HuH-7.5 (cell line): ENCODE measurements around the gene ABI3BP.
"Not testable (repeated sequence)": the region's sequence is repeated elsewhere in the genome, so short reads cannot be mapped to it uniquely, and the experiment has no call there.

Experiments used
- DNase-seq: peaks from one replicate; pipeline ENCODE4 v3.0.0; 2011; ENCODE audit warnings: low spot score

ABI3BP gene, protein sequence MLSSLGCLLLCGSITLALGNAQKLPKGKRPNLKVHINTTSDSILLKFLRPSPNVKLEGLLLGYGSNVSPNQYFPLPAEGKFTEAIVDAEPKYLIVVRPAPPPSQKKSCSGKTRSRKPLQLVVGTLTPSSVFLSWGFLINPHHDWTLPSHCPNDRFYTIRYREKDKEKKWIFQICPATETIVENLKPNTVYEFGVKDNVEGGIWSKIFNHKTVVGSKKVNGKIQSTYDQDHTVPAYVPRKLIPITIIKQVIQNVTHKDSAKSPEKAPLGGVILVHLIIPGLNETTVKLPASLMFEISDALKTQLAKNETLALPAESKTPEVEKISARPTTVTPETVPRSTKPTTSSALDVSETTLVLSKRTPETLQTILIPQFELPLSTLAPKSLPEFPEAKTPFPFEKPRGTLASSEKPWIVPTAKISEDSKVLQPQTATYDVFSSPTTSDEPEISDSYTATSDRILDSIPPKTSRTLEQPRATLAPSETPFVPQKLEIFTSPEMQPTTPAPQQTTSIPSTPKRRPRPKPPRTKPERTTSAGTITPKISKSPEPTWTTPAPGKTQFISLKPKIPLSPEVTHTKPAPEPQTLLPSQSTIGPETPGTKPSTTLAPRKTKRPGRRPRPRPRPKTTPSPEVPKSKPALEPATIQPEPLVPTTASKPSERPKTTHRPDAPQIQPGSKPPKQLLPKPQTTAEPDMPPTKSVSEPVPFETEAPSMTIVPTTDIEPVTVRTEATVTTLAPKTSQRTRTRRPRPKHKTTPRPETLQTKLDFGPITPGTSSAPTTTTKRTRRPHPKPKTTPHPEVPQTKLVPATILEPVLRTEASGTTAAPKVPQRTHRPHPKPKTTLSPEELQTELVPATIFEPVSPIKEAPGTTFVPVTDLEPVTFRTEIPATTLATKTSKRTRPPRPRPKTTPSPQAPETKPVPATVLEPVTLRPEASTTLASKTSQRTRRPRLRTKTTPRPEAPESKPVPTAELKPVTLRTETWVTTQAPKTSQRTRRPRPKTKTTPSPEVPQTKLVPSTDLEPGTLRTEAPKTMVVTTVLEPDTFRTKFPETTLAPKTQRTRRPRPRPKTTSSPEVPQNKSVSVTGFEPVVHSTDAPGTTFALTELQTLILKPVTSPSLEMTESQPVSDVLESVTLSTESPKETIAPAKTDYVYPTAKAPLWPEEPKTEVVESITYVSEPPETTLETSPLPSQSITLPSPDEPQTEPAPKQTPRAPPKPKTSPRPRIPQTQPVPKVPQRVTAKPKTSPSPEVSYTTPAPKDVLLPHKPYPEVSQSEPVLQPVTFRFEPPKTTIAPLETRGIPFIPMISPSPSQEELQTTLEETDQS (N-terminal part only)

DNA sequence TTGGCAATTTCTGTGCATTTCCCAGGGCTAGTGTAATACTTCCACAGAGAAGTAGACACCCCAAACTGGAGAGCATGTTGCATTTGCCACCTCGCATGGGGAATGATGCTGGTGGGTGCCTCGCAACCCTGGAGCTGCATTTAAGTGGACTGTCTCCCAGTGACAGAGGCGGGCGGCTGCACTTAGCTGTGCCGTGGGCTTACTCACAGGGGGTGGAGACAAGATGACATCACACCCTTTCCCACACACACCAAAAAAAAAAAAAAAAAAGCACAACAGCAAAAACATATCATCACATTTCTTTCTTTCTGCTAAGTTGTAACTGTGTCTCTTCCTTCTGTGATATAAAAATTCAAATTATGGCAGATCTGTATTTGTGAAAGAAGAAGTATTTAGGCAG, at the start of gene ABI3BP:
Gene ABI3BP, minus strand, starts transcription at position 113 of the 400 bp plus-strand sequence. Its CDS starts 37 bp downstream, at position 76.
- no peak for DNase-seq

DNA sequence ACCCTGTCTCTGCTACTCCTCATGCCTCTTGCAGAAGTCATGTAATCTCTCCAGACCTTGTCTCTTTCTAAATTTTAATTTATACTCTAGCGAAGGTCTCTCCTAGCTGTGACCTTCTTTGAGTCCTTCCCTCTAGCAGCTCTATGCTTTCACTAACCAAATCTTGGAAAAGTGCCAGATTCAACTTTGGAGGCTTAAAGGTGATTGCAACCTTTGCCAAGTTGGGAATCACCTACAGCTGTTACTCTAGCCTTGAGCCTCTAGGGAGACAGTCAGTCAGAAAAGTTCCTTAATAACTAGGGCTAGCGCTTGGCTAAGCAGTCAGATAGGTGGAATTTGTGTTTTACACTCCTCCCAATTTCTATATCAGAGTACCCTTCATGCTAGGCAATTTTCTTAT, 46.1 kb upstream of the ABI3BP start:
- no peak for DNase-seq

DNA sequence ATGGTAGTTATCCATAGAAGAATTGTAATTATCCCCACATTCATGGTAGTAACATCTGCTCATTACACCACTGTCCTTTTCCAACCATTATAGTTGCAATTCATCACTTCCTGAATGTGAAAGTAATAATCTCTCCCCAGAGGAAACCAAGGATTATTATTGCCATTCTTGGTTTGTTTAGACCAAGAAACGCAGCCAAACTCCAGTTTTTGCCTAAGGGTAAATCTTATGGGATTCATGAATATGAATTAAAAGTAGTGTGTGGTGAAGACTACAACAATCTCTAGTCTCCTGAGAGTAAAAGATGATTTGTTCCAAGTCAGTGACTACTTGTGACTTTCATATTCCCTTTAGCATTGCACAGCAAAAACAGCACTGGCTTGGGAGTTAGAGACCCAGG, 45.7 kb upstream of the ABI3BP start:
- DNase-seq = no peak

DNA sequence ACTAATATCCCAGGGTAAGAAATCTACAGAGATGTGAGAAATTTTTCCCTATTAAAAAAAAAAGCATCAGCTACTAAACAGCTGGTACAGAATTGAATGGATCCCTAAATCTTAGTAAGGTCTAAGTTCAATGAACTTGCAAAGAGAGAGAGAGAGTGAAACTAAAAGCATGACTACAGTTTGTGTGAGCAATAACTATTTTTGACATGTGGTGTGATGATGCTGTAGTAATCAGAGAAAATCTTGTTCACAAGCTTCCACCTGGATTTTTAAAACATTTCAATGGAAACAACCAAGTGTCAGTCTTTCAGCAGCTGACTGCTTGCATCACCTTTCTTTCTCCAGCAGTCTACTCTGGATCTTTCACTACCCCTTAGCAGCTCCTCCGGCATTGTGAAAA, 45.2 kb upstream of the ABI3BP start:
- DNase-seq = no peak

DNA sequence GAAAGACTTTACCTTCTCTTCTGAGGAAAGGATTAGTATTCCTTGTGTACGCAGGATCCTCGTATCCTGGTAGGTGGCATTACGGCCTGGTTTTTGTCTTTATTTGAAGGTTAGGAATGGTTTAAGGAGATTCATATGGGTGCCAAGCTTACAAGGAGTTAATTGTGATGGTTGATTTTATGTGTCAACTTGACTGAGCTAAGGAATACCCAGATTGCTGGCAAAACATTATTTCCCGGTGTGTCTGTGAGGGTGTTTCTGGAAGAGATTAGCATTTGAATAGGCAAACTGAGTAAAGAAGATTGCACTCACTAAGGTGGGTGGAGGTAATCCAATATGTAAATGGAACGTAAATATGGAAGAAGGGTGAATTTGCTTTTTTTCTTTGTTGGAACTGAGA, 44.4 kb upstream of the ABI3BP start:
- DNase-seq = no peak

DNA sequence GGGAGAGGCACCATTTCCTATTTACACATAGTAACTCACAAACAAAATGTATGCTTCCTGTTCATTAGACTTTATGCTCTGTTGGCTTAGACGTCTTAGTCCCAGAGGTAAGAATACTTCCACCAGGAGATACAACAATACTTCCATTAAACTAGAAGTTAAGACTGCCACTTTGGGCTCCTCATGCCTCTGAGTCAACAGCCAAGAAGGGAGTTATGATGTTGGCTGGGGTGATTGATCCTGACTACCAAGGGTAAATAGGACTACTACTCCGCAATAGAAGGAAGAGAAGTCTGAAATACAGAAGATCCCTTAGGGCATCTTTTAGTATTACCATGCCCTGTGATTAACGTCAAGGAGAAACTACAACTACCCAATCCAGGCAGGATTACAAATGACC, 43.5 kb upstream of the ABI3BP start:
- no peak for DNase-seq

DNA sequence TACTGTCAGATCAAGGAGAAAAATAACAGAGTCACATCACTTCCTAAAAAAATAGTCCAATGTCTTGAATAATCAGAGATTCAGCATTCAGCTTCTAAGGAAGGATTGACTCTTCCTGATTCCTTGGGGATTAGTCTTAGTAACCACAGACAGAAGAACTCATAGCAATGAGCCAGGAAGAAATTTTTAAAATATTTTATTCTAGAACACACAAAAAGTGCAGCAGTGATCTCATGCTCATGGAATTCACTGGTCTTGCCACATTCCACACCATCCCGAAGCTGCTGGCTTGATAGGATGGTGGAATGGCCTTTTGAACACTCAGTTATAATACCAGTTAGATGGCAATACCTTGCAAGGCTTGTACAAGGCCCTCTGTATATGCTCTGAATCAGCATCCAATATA, 43.0 kb upstream of the ABI3BP start:
- DNase-seq = no peak

DNA sequence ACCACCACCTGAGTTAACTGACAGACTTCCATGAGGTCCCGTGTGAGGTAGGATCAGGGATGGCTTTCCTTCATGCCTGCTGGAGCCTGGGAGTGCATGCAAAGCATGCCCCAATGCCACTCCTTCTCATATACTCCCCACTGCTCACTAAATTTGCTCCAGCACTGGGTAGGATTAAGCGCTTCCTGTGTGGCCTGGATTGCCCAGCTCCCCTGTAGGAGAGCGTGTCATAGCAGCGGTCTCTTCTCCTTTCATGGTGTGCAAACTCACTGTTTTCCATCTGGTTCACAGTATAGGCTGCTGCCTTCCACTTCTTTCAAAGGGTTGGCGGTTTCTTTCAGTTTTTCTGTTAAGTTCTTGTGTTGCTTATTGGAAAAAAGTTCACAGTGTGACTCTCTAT, 34.1 kb upstream of the ABI3BP start:
- DNase-seq = no peak

DNA sequence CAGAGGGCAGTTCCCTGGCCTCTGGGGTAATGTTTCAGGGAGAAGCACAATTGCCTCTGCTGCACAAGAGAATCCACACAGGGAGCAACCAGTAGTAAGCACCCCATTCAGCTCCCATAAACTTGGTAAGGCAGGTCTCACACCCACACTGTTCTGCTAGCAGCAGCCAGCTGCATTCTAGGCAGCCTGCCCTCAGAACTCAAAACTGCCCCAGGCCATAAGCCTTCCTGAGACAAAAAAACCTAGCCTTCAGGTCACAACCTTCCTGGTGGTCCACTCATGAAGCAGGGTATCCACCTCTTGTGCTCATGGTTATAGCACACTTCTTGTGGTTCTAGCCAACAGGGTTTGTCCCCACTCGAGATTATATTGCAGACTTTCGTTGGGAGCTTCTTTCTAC, 33.7 kb upstream of the ABI3BP start:
- DNase-seq = no peak

DNA sequence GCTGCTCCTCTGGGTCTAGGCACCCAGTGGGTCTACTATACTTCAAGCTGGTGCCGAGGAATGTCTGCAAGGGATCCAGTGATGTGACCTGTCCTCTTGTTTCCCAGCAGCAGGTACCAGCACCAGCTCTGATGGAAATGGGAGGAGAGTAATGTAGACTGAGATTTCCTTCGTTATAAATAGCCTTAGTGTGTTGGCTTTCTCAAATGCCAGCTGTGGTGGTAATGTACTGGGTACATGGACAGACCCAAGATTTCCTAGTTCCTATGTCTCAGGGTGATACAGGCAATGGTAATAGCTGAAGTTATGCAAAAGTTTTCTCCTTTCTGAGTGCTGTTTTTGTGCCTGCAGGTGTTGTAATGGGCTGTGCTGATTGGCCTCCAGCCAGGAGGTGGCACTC, 33.0 kb upstream of the ABI3BP start:
- no peak for DNase-seq

DNA sequence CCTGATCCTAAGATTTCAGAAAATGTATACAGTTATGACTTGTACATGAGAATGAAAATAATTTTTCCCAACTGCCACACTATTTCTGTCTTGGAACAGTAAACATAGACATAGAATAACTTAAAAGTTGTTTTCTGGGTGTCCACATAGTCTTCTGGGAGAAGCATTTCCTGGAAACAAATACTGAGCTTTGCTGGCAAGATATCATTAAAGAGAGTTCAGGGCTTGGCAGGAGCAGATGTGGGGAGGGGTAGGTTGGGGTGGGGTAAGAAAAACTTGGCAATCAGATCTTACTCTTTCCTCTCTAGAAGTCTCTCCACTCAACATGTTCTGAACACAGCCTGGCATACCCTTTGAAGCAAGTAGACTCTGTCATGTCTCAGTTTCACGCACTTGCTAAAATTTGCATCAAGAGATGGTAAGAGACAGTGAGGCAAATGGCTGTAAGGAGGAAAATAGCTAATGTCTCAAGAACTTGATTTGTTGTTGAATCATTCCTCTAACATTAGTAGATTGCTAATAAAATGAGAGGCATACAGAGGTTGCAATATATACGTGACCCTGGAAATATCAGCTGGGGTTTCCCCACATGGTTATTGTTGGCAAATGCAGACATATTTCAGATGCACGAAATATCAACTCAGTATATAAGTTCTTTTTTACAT, 27.3 kb upstream of the ABI3BP start:
- DNase-seq = no peak

DNA sequence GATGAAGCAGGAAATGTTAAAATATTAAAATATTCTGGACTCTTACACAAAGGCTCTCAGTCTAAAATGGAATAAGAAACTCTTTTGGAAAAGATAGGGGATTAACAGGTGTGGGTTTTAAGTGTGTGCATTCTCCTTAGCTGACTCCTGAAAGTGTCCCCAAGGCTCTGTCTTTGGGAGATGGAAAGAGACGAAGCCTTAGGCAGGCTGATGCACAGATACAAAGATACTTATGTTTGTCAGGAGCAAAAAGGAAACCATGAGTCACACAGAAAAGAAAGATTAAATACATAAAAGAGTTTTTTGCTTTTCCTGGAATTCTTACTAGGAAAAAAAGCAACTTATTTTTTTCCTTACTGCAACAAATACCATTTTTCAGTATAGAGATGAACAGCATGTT, 23.8 kb upstream of the ABI3BP start:
- DNase-seq = no peak

DNA sequence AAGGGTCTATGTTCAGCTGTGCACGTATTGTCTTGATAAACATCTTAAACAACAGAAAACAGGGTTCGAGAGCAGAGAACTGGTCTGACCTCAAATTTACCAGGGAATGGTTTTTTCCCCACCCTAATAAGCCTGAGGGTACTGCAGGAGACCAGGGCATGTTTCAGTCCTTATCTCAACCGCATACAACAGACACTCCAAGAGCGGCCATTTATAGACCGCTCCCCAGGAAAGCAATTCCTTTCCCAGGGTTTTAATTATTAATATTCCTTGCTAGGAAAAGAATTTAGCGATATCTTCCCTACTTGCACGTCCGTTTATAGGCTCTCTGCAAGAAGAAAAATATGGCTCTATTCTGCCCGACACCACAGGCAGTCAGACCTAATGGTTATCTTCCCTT, 19.1 kb upstream of the ABI3BP start:
- not testable (repeated sequence) for DNase-seq

DNA sequence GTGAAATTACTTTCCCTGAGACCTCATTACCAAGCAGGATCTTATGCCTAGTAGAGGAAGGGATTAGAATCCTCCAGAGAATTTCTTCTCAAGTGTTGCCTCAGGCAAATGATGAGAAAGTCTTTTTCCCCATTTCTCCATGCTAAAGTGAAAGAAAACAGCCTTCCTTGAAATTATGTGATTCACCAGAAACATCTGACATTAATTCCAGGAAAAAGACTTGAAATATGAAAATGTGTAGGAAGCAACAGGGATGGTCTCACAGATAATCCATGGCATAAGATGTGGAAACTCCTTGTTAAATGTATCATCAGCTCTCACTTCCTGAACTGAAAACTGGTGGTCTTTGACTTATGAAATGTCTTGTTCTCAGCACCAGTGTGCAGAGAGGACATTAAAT, 17.9 kb upstream of the ABI3BP start:
- no peak for DNase-seq

DNA sequence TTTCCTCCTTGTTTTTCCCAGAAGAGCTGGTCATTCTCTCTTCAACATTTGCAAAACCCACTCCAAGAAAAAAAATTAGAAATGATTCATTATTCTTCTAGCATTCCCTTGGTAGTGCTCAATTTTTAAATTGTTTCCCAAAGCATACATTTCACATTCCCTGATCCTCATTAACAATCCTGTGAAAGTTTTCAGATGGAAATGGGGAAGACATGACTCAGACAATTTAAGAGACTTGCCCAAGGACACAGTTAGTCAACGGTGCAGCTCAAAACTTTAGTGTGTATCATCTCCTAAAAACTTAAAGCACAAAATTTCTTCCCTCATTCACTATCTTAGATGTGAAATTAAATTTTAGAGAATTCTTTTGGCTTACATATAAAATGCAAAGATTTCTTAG, 17.1 kb upstream of the ABI3BP start:
- DNase-seq = no peak

DNA sequence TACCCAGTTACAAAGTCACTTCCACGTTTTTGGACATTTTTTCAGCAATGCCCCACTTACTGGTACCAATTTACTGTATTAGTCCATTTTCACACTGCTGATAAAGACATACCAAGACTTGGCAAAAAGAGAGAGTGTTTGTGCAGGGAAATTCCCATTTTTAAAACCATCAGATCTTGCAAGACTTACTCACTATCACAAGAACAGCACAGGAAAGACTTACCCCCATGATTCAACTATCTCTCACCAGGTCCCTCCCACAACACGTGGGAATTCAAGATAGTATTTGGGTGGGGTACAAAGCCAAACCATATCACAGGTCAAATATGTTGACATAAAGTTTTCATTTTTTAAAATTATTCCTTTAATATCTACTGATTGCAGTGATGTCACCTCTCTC, 16.2 kb upstream of the ABI3BP start:
- no peak for DNase-seq

DNA sequence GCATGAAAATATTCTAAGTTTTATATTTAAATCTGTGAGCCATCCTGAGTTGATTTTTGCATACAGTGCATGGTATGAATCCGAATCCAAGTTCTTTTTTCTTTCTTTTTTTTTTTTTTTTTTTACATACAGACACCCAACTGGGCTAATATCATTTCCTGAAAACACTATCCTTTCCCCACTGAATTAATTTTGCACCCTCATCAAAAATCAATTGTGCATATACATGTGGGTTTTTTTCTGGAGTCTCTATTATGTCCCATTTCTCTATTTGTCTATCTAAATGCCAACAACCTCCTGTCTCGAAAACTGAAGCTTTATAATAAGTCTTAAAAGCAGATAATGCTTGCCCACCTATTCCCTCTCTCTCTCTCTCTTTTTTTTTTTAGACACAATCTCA, 5.9 kb upstream of the ABI3BP start:
- no peak for DNase-seq

DNA sequence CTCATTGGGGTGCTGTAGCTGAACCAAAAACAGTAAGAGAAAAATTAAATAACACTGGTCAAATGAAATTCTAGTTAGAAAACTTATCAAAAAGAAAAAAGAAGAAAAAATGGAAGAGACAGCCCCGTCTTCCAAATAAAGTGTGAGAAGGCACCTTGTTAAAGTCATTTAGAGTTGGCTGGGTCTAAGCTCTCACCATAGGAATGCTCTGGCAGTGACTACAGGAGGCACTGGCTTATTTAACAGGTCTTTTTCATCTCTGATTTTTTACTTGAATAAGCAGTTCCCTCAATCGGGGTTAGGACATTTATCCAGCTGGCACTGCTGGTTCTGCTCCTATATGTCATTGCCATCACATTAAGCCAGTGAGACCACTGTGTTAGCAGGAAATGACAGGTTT, 1.6 kb upstream of the ABI3BP start:
- no peak for DNase-seq

DNA sequence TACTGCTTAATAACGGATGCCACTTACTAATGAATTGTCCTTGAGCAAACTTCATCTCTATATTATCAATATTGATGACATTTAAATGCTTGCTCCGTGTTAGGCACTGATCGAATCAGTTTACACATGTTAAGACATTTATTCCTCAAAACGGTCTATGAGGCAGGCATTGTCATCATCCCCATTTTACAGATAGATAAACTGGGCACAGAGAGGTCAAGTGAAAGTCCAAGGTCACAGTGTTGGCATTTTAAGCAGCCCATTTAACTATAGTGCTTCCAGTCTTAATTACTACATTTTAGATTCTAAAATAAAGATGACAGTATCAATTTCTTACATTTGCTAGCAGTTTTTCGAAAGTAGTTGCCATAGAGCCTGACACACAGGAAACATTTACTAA, 966 bp upstream of the ABI3BP start:
- DNase-seq = no peak

DNA sequence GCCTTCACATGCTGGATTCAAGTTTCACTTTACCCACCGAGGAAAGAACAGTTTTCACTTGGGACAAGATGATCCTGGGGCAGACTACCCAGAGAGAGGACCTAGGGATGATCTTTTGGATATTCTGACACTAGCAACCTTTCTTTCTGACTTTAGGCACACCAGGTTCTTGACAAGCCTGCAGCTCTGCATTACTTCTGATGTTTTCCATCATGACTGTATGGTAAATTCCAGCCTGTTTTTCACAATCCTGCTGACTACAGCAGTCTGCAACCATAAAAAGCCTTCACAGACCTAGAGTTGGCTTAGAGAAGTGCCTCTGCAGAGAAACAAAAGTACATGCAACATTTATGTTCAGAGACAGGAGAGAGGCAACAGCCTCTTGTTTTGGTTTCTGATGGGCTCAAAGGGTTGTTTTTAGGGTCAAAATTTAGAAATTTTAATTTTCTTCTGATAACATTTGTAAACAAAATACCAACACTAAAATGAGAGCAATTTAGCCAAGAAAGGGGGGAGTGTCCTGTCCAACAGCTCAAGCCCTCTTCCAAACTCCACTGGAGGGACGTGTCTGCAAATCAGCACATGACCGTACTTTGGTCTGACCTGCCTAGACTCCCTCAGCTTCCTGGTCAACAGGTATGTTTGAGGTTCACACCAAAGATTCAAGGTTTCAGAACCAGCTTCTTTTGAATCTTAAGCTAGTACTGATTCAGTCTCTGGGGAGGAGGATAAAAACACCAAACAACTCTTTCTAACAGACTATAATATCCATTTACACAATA, 799 bp downstream of the ABI3BP start:
- no peak for DNase-seq

DNA sequence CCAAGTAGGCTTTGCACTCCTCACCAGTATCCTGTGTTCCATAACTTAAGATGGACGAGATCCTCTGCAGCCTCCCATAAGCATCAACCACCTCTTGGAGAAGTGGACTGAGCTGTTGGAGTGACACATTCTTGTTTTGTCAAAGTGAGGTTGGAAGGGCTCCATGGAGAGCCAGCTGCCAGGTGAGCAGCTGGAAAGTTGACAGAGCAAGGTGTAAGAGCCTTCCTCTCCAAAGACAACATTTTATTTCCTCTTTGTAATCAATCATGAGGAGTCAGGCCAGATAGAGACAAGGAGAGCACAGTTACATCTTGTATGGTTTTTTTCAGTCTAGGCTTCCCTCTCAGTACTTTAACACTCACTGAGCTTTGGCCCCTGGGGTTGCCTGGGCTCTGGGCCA, 5.1 kb downstream of the ABI3BP start:
- DNase-seq = no peak
